Measurements from ENCODE around the gene GUCD1.

DNA sequence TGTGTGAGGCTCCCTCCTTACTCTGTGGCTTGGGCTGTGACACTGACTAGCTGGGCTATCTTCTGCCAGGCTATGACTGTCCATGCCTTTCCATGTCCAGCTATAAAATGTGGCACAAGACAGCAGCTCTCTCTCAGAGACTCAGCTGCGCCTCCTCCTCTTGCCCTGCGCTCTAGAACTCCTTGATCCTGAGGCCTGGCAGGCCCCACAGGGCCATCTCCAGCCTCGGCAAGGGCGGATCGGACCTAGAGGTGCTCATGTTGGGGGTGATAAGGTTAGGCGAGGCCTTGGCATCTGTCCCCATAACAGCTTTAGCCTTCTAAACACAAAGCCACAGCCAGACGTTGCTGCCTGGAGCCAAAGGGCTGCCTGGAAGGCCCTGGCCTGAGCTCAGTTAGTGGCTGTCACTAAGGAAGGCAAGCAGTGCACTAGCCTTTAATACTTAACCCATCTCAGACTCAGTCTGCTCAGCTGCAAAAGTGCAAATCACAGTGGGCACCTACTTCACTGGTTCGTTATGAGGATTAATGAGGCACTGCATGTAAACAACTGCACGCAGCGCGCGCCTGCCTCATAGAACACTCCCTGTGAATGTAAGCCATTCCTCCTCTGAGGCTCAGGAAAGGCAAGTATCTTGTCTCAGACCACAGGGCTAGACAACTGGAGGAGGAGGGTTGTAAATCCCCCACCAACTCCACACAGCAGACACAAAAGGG lies 1.2 kb downstream of the GUCD1 start:
- TF ChIP-seq, protein P1, sequence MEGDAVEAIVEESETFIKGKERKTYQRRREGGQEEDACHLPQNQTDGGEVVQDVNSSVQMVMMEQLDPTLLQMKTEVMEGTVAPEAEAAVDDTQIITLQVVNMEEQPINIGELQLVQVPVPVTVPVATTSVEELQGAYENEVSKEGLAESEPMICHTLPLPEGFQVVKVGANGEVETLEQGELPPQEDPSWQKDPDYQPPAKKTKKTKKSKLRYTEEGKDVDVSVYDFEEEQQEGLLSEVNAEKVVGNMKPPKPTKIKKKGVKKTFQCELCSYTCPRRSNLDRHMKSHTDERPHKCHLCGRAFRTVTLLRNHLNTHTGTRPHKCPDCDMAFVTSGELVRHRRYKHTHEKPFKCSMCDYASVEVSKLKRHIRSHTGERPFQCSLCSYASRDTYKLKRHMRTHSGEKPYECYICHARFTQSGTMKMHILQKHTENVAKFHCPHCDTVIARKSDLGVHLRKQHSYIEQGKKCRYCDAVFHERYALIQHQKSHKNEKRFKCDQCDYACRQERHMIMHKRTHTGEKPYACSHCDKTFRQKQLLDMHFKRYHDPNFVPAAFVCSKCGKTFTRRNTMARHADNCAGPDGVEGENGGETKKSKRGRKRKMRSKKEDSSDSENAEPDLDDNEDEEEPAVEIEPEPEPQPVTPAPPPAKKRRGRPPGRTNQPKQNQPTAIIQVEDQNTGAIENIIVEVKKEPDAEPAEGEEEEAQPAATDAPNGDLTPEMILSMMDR (conservative IDR thresholded peaks at IDR 0.05; ENCODE audit: low read depth, low read length) = no peak
- TF ChIP-seq EZH2 (IDR thresholded peaks at IDR 0.05; ENCODE audit: low read length, unreplicated experiment) (no peak), EZH2phosphoT487 (IDR thresholded peaks at IDR 0.05; ENCODE audit: borderline replicate concordance, low read length) (no peak)

All from PC-3 (cell line).